ENCODE results near the gene KCNJ8. TPM values are rescaled to one million over a fixed set of nuclear protein-coding genes. Genes with fewer than 3 reads are reported as not detected.

Gene KCNJ8
- total RNA-seq = under 1 TPM in 1 of 2 donors, not detected in 1; under 0.01 TPM

GRCh38 chr12:21774358-21775132 lies at the start of gene KCNJ8:
KCNJ8 (minus strand) TSS chr12:21774706; CDS start chr12:21773616, 1,090 bp downstream.

Other genes with a start within 250 kb of the KCNJ8 start
- gene SPX, start 248.4 kb downstream of the KCNJ8 start, total RNA-seq = 1 to 10 TPM; 1.7 to 2.0 TPM
- not detected for gene GYS2, start 169.9 kb downstream of the KCNJ8 start, total RNA-seq
- gene LDHB, start 116.9 kb downstream of the KCNJ8 start, total RNA-seq = 100 to 1,000 TPM; 542 to 775 TPM
- gene ABCC9, start 166.7 kb upstream of the KCNJ8 start, total RNA-seq = under 1 TPM in 1 of 2 donors, not detected in 1; under 0.01 TPM

Data from melanocyte of skin (primary cell).